Neuronal stem cell (in vitro differentiated cells): ENCODE data around the gene RPL10A.

ENCODE experiments used
- DNase-seq: peaks from one replicate; pipeline ENCODE4 v3.0.0-alpha.2; 2013; ENCODE audit warnings: low spot score
- H2AFZ ChIP-seq: one replicate; pipeline ENCODE4 v1.6.1; 2013; ENCODE audit warnings: mild to moderate bottlenecking, low read length, inconsistent platforms
- H2AK5ac ChIP-seq: 2 replicates; pipeline ENCODE4 v1.6.1; 2013; ENCODE audit warnings: low read depth, mild to moderate bottlenecking, inconsistent platforms, low read length, moderate library complexity, mixed read lengths
- H2BK120ac ChIP-seq: 2 replicates; pipeline ENCODE4 v1.6.1; 2013; ENCODE audit warnings: low read depth, mild to moderate bottlenecking, inconsistent platforms, low read length, moderate library complexity, mixed read lengths
- H2BK12ac ChIP-seq: one replicate; pipeline ENCODE4 v1.6.1; 2013; ENCODE audit warnings: low read length, inconsistent platforms
- H2BK15ac ChIP-seq: 2 replicates; pipeline ENCODE4 v1.6.1; 2013; ENCODE audit warnings: mild to moderate bottlenecking, low read length, inconsistent platforms, mixed read lengths
- H2BK5ac ChIP-seq: one replicate; pipeline ENCODE4 v1.6.1; 2013; ENCODE audit warnings: inconsistent platforms, mild to moderate bottlenecking, low read length, moderate library complexity
- H3K14ac ChIP-seq: one replicate; pipeline ENCODE4 v1.6.1; 2013; ENCODE audit warnings: low read length, inconsistent platforms
- H3K18ac ChIP-seq: 2 replicates; pipeline ENCODE4 v1.6.1; 2013; ENCODE audit warnings: low read length, inconsistent platforms
- H3K23ac ChIP-seq: 2 replicates; pipeline ENCODE4 v1.6.1; 2013; ENCODE audit warnings: low read depth, mild to moderate bottlenecking, mixed read lengths, low read length, inconsistent platforms; ENCODE audit not compliant: poor library complexity
- H3K27ac ChIP-seq: replicated peaks from 3 replicates; pipeline ENCODE4 v1.5.1; 2013; ENCODE audit warnings: low read length, inconsistent platforms
- H3K27me3 ChIP-seq, 3 experiments: 2 replicates each; pipeline ENCODE4 v1.6.1; 2013; ENCODE audit warnings: low read length in 3 of 3, mild to moderate bottlenecking in 2 of 3, inconsistent platforms in 1 of 3, low read depth in 1 of 3, mixed read lengths in 1 of 3, moderate library complexity in 1 of 3; ENCODE audit not compliant: control insufficient read depth in 3 of 3, insufficient read depth in 3 of 3
- H3K36me3 ChIP-seq, 2 donors: replicated peaks in 1 of 2; 2 replicates each; pipeline ENCODE4 v1.6.1; 2013; ENCODE audit warnings: low read length in 2 of 2; ENCODE audit not compliant: control insufficient read depth in 2 of 2, insufficient read depth in 2 of 2
- H3K4ac ChIP-seq: 2 replicates; pipeline ENCODE4 v1.6.1; 2013; ENCODE audit warnings: inconsistent platforms, mild to moderate bottlenecking, low read length, moderate library complexity
- H3K4me1 ChIP-seq, 2 donors: 1 replicate in 1 of 2; 2 replicates in 1 of 2; pipeline ENCODE4 v1.6.1; 2013; ENCODE audit warnings: low read length in 2 of 2, low read depth in 1 of 2; ENCODE audit not compliant: control insufficient read depth in 2 of 2, insufficient read depth in 1 of 2
- H3K4me2 ChIP-seq: one replicate; pipeline ENCODE4 v1.6.1; 2013; ENCODE audit warnings: mild to moderate bottlenecking, low read length, inconsistent platforms; ENCODE audit not compliant: insufficient read depth, poor library complexity, severe bottlenecking
- H3K4me3 ChIP-seq, 2 donors: 2 replicates each; pipeline ENCODE4 v1.5.1; 2013; ENCODE audit warnings: low read length in 2 of 2, mild to moderate bottlenecking in 2 of 2, inconsistent platforms in 1 of 2, moderate library complexity in 1 of 2
- H3K79me1 ChIP-seq: one replicate; pipeline ENCODE4 v1.6.1; 2013; ENCODE audit warnings: low read depth, mild to moderate bottlenecking, inconsistent platforms, low read length, moderate library complexity
- H3K9ac ChIP-seq: one replicate; pipeline ENCODE4 v1.6.1; 2013; ENCODE audit warnings: mild to moderate bottlenecking, low read depth, low read length, inconsistent platforms; ENCODE audit not compliant: poor library complexity
- H3K9me3 ChIP-seq, 2 donors: replicated peaks in 1 of 2; 2 replicates each; pipeline versions ENCODE3 to v1.6.1; 2013; ENCODE audit warnings: low read length in 2 of 2, mild to moderate bottlenecking in 2 of 2, inconsistent platforms in 1 of 2, low read depth in 1 of 2, mixed read lengths in 1 of 2, moderate library complexity in 1 of 2; ENCODE audit not compliant: control insufficient read depth in 2 of 2, insufficient read depth in 1 of 2
- H4K8ac ChIP-seq: one replicate; pipeline ENCODE4 v1.6.1; 2013; ENCODE audit warnings: low read depth, mild to moderate bottlenecking, inconsistent platforms, low read length, moderate library complexity
- H4K91ac ChIP-seq: one replicate; pipeline ENCODE4 v1.6.1; 2013; ENCODE audit warnings: low read length, low read depth, mild to moderate bottlenecking, inconsistent platforms; ENCODE audit not compliant: poor library complexity
- WGBS, 2 donors: extraction: QIAGEN DNeasy Blood & Tissue Kit; methylation state at CpG; one replicate each; pipeline ENCODE4 v1.1.7; 2013; ENCODE audit warnings: missing lambda C conversion rate in 2 of 2, mixed read lengths in 1 of 2; ENCODE audit not compliant: insufficient read length in 2 of 2, insufficient replicate concordance in 1 of 2; ENCODE audit errors: extremely low coverage in 2 of 2; 5-methylcytosine and 5-hydroxymethylcytosine counted together

Gene RPL10A

GRCh38 chr6:35495258-35496035 is 27.2 kb downstream of the RPL10A start:
- H2AK5ac ChIP-seq, result peak overlapping the region; percentile 95
- no peak overlapping the region for H2BK120ac ChIP-seq
- H3K9me3 ChIP-seq, result peaks cover 0 to 2% of the 10 kb centered on the region in 2 donors
- peak overlapping the region; percentile 97 for H3K18ac ChIP-seq
- DNase-seq, result no peak
- no peak overlapping the region for H3K4ac ChIP-seq
- H3K79me1 ChIP-seq, result peaks cover 14% of the 10 kb centered on the region
- no peaks in the 10 kb centered on the region for H3K27me3 ChIP-seq
- H2AFZ ChIP-seq, result peak overlapping the region; percentile 82
- H3K9ac ChIP-seq, result peak overlapping the region; percentile 72
- H3K27ac ChIP-seq, result peak overlapping the region; percentile 87
- peak overlapping the region; percentile 68 for H3K4me2 ChIP-seq
- H2BK12ac ChIP-seq, result peak overlapping the region; percentile 63
- no peak overlapping the region for H4K91ac ChIP-seq
- peaks cover 61% of the 10 kb centered on the region in 2 donors for H3K4me1 ChIP-seq
- no CpG with 5 or more reads among the region's 9 CpGs for WGBS, 2 donors
- peak overlapping the region; percentile 64 to 89 for H3K4me3 ChIP-seq
- peak overlapping the region; percentile 77 for H2BK5ac ChIP-seq
- peak overlapping the region; percentile 87 for H2BK15ac ChIP-seq
- H3K14ac ChIP-seq, result peak overlapping the region; percentile 59
- H4K8ac ChIP-seq, result no peak overlapping the region
- peak overlapping the region; percentile 8 for H3K23ac ChIP-seq
- peaks cover 0 to 3% of the 10 kb centered on the region in 2 donors for H3K36me3 ChIP-seq

GRCh38 chr6:35496036-35496840 is 28.0 kb downstream of the RPL10A start:
- Histone ChIP-seq H2AK5ac (peak overlapping the region; percentile 95), H3K27me3 (no peaks in the 10 kb centered on the region), H3K23ac (peak overlapping the region; percentile 34), H3K9ac (peak overlapping the region; percentile 95), H3K36me3 (peaks cover 0 to 3% of the 10 kb centered on the region in 2 donors), H2AFZ (peak overlapping the region; percentile 82), H3K4me2 (peak overlapping the region; percentile 68), H3K18ac (peak overlapping the region; percentile 97), H3K27ac (peak overlapping the region; percentile 87), H3K9me3 (peaks cover 0 to 2% of the 10 kb centered on the region in 2 donors), H3K4me1 (peaks cover 53 to 61% of the 10 kb centered on the region in 2 donors), H2BK12ac (peak overlapping the region; percentile 42), H2BK5ac (peak overlapping the region; percentile 77), H4K91ac (no peak overlapping the region), H2BK120ac (peak overlapping the region; percentile 44), H3K79me1 (peaks cover 14% of the 10 kb centered on the region), H2BK15ac (peak overlapping the region; percentile 87), H3K4me3 (peak overlapping the region; percentile 64 to 89), H4K8ac (no peak overlapping the region), H3K4ac (no peak overlapping the region), H3K14ac (peak overlapping the region; percentile 59)
- no CpG with 5 or more reads among the region's 63 CpGs for WGBS, 2 donors
- peak; percentile 59 for DNase-seq

- Histone ChIP-seq H2AK5ac (peak within 1 kb of the TSS; percentile 98), H3K4me1 (peaks cover 45 to 53% of the 10 kb centered on the region in 2 donors), H3K9me3 (peaks cover 0 to 2% of the 10 kb centered on the region in 2 donors), H3K79me1 (peaks cover 9% of the 10 kb centered on the region), H3K9ac (peak within 1 kb of the TSS; percentile 95), H3K36me3 (peaks cover 0 to 3% of the 10 kb centered on the region in 2 donors), H3K14ac (peak within 1 kb of the TSS; percentile 89), H3K23ac (peak within 1 kb of the TSS; percentile 94), H4K8ac (peak within 1 kb of the TSS; percentile 98), H2BK12ac (peak within 1 kb of the TSS; percentile 95), H2AFZ (peak within 1 kb of the TSS; percentile 92), H2BK120ac (peak within 1 kb of the TSS; percentile 95), H3K4me3 (peak within 1 kb of the TSS; percentile 64 to 89), H3K4ac (peak within 1 kb of the TSS; percentile 10), H3K27ac (peak within 1 kb of the TSS; percentile 89), H3K4me2 (peak within 1 kb of the TSS; percentile 81), H2BK5ac (peak within 1 kb of the TSS; percentile 77), H2BK15ac (peak within 1 kb of the TSS; percentile 96), H3K18ac (peak within 1 kb of the TSS; percentile 98), H3K27me3 (no peaks in the 10 kb centered on the region), H4K91ac (peak within 1 kb of the TSS; percentile 82)
- DNase-seq, result peak; percentile 89
- no CpG with 5 or more reads among the region's 98 CpGs for WGBS, 2 donors
Measured at GRCh38 chr6:35496841-35497570, 28.8 kb downstream of the RPL10A start, which contains the start of gene TEAD3. TEAD3 (minus strand) TSS chr6:35497079.
